BJ (cell line): ENCODE results near the gene MX1. TPM values are rescaled to one million over a fixed set of nuclear protein-coding genes. Genes with fewer than 3 reads are reported as not detected.

Experiments used
- CTCF ChIA-PET: fragments of 350-600 bp; formaldehyde crosslinking; extraction: SDS; loops from one replicate; lab custom pipeline; 2021; ENCODE audit warnings: antibody characterized with exemption, inconsistent platforms; lab: Yijun Ruan, JAX
- POLR2A ChIA-PET: fragments of 300-600 bp; sonication (Branson Sonifier 250); formaldehyde crosslinking; extraction: SDS; loops from one replicate; lab custom pipeline; 2021; ENCODE audit warnings: antibody characterized with exemption; lab: Charles Lee
- DNase-seq: peaks from one replicate; pipeline ENCODE4 v3.0.0-alpha.2; 2011; ENCODE audit warnings: low read depth
- H3K27me3 ChIP-seq: 2 replicates; pipeline ENCODE4 v1.6.0; 2011; ENCODE audit warnings: low read length; ENCODE audit not compliant: control insufficient read depth, insufficient read depth
- H3K36me3 ChIP-seq: 2 replicates; pipeline ENCODE4 v1.5.1; 2011; ENCODE audit warnings: low read length; ENCODE audit not compliant: control insufficient read depth, insufficient read depth
- H3K4me3 ChIP-seq: 2 replicates; pipeline ENCODE4 v1.5.1; 2011; ENCODE audit warnings: low read depth, mild to moderate bottlenecking, control low read depth, low read length
- polyA plus RNA-seq: library from polyadenylated mRNA; depleted of rRNA; stranded (reverse); fragments of >200 nt; gene quantifications from 2 replicates; pipeline ENCODE4 v1.2.3, GENCODE V29; 2011; rRNA removed
- TF ChIP-seq, protein P1 (sequence below): IDR thresholded peaks from 2 replicates; pipeline ENCODE4 v1.5.1; 2011; ENCODE audit warnings: low read depth, mild to moderate bottlenecking, control low read depth, inconsistent platforms, low read length, moderate library complexity; ENCODE audit not compliant: insufficient read depth

The MX1 gene
- polyA plus RNA-seq, 1 experiment: 7.2 TPM

DNA sequence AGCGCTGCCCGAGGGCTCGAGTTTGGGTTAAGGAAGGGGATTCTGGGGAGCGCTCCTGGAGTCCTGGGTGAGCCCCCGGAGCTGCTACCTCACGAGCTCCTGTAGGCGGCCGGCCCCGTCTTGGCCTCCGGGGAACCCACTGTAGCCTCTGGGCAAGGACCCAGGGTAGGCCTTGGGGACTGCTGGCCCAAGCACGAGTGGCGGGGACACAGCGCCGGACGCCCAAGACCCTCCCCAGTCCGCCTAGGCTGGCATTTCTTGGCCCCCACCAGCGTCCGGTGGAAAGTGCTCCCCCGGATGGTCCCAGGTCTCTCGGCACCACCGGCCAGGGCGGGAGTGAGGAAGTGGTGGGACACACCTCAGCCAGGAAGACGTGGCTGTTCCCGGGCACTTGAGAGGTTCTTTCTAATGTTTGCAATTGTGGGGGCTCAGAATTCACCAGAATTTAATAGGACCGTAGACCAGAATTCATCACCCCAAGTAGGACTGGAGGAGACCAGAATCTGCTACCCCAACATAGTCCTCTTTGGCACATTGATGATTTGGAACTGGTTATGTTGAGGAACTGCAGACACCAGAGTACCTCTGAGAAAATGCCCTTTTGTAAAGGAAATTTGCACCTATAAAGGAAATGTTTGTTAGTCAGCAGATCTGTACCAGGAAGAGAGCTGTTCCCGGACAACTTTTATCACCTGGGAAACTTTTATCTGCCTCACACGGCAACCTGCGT lies 82.5 kb downstream of the MX1 start:
- peaks cover 29% of the 10 kb centered on the region for H3K27me3 ChIP-seq

More for the DNA sequence above, 82.5 kb downstream of the MX1 start:
- DNase-seq: no peak
- no peak overlapping the region for H3K4me3 ChIP-seq
- no peaks in the 10 kb centered on the region for H3K36me3 ChIP-seq
- CTCF ChIA-PET: no interaction called here
- POLR2A ChIA-PET: no interaction called here
- TF ChIP-seq, protein P1, sequence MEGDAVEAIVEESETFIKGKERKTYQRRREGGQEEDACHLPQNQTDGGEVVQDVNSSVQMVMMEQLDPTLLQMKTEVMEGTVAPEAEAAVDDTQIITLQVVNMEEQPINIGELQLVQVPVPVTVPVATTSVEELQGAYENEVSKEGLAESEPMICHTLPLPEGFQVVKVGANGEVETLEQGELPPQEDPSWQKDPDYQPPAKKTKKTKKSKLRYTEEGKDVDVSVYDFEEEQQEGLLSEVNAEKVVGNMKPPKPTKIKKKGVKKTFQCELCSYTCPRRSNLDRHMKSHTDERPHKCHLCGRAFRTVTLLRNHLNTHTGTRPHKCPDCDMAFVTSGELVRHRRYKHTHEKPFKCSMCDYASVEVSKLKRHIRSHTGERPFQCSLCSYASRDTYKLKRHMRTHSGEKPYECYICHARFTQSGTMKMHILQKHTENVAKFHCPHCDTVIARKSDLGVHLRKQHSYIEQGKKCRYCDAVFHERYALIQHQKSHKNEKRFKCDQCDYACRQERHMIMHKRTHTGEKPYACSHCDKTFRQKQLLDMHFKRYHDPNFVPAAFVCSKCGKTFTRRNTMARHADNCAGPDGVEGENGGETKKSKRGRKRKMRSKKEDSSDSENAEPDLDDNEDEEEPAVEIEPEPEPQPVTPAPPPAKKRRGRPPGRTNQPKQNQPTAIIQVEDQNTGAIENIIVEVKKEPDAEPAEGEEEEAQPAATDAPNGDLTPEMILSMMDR: no peak

Other genes starting within 250 kb of the MX1 start
- gene FAM3B, start 109.4 kb upstream of the MX1 start, polyA plus RNA-seq: not detected in 2 replicates
- gene MX2, start 64.2 kb upstream of the MX1 start, polyA plus RNA-seq: 4.1 and 5.1 TPM in 2 replicates
- not detected in 2 replicates for gene TMPRSS2, start 81.9 kb downstream of the MX1 start, polyA plus RNA-seq